HFFc6 (cell line): ENCODE results near the gene CTDP1. TPM values are rescaled to one million over a fixed set of nuclear protein-coding genes. Genes with fewer than 3 reads are reported as not detected.

Source experiments
- DNase-seq: peaks from one replicate; pipeline ENCODE4 v3.0.0-alpha.2; 2018
- H3K27ac Mint-ChIP-seq: 2 replicates; pipeline ENCODE4 v1.8.0; 2020; ENCODE audit warnings: mild to moderate bottlenecking, mixed read lengths
- H3K27me3 Mint-ChIP-seq: 2 replicates; pipeline ENCODE4 v1.8.0; 2021; ENCODE audit warnings: mild to moderate bottlenecking, moderate library complexity, mixed read lengths; ENCODE audit not compliant: insufficient read depth
- H3K36me3 Mint-ChIP-seq: 2 replicates; pipeline ENCODE4 v1.8.0; 2021; ENCODE audit warnings: low read depth, mixed read lengths
- H3K4me1 Mint-ChIP-seq: 2 replicates; pipeline ENCODE4 v1.8.0; 2020; ENCODE audit warnings: low read depth, mixed read lengths
- H3K4me3 Mint-ChIP-seq: 2 replicates; pipeline ENCODE4 v1.8.0; 2020; ENCODE audit warnings: mild to moderate bottlenecking, moderate library complexity, mixed read lengths
- H3K9me3 Mint-ChIP-seq: 2 replicates; pipeline ENCODE4 v1.8.0; 2020; ENCODE audit warnings: mild to moderate bottlenecking, mixed read lengths
- CTCF ChIP-seq: fragments of 200-600 bp; sonication (generic); IDR thresholded peaks from 2 replicates; pipeline ENCODE4 v1.5.0; 2021; ENCODE audit warnings: antibody characterized with exemption, mild to moderate bottlenecking
- total RNA-seq, 6 experiments: library from RNA; stranded (reverse); fragmentation: NEBNext Ultra II Directional; extraction: Animal tissue kit (Norgen Biotek cat#: 25700); gene quantifications; 2 replicates in 1 of 6; 3 replicates in 5 of 6; pipeline ENCODE4 v1.2.3, GENCODE V29; 2021

The CTDP1 gene
- total RNA-seq, 6 experiments from 2014 or later = 15.6 to 18.2 (median 16.6) TPM

- no peaks in the 10 kb centered on the region for H3K4me1 Mint-ChIP-seq
- H3K36me3 Mint-ChIP-seq = peaks cover 89% of the 10 kb centered on the region
- DNase-seq = no peak
- H3K4me3 Mint-ChIP-seq = no peak overlapping the region
- no peak overlapping the region for H3K27ac Mint-ChIP-seq
- H3K9me3 Mint-ChIP-seq = peaks cover 96% of the 10 kb centered on the region
- peaks cover 2% of the 10 kb centered on the region for H3K27me3 Mint-ChIP-seq
- no peak for TF ChIP-seq CTCF
Measured at GRCh38 chr18:79732721-79733025, 53.1 kb downstream of the CTDP1 start.

GRCh38 chr18:79733135-79733701, 53.6 kb downstream of the CTDP1 start:
- no peak for DNase-seq
- no peak for TF ChIP-seq CTCF
- Mint-ChIP-seq H3K27ac (no peak overlapping the region), H3K36me3 (peaks cover 89% of the 10 kb centered on the region), H3K9me3 (peaks cover 92% of the 10 kb centered on the region), H3K4me1 (no peaks in the 10 kb centered on the region), H3K4me3 (no peak overlapping the region), H3K27me3 (peaks cover 2% of the 10 kb centered on the region)

GRCh38 chr18:79733986-79734770, 54.6 kb downstream of the CTDP1 start:
- H3K27me3 Mint-ChIP-seq = peaks cover 2% of the 10 kb centered on the region
- DNase-seq = no peak
- no peak overlapping the region for H3K27ac Mint-ChIP-seq
- peaks cover 89% of the 10 kb centered on the region for H3K36me3 Mint-ChIP-seq
- peaks cover 90% of the 10 kb centered on the region for H3K9me3 Mint-ChIP-seq
- H3K4me3 Mint-ChIP-seq = no peak overlapping the region
- no peaks in the 10 kb centered on the region for H3K4me1 Mint-ChIP-seq
- no peak for TF ChIP-seq CTCF

- no peak for DNase-seq
- Mint-ChIP-seq H3K27me3 (peaks cover 2% of the 10 kb centered on the region), H3K27ac (no peak overlapping the region), H3K9me3 (peaks cover 81% of the 10 kb centered on the region), H3K4me1 (no peaks in the 10 kb centered on the region), H3K4me3 (no peak overlapping the region), H3K36me3 (peaks cover 84% of the 10 kb centered on the region)
- no peak for TF ChIP-seq CTCF
Measured at GRCh38 chr18:79735071-79735980, 55.7 kb downstream of the CTDP1 start.

- H3K4me3 Mint-ChIP-seq = no peak overlapping the region
- no peak for TF ChIP-seq CTCF
- peaks cover 84% of the 10 kb centered on the region for H3K36me3 Mint-ChIP-seq
- H3K27me3 Mint-ChIP-seq = peaks cover 2% of the 10 kb centered on the region
- H3K27ac Mint-ChIP-seq = no peak overlapping the region
- no peaks in the 10 kb centered on the region for H3K4me1 Mint-ChIP-seq
- peaks cover 81% of the 10 kb centered on the region for H3K9me3 Mint-ChIP-seq
- no peak for DNase-seq
Measured at GRCh38 chr18:79736230-79736629, 56.6 kb downstream of the CTDP1 start.
